Adrenal gland (tissue), 12 donors: ENCODE results near the gene SMC1B. TPM values are rescaled to one million over a fixed set of nuclear protein-coding genes. Genes with fewer than 3 reads are reported as not detected.

Source experiments
- DNase-seq, 7 donors: peaks; one replicate each; pipeline ENCODE4 v3.0.0-alpha.2; 2019 to 2020
- H3K27ac ChIP-seq, 5 donors: fragments of 200-600 bp; sonication (generic) in 4 of 5; 1 replicate in 3 of 5; 2 replicates in 2 of 5; pipeline versions ENCODE4 v1.5.1 to v1.8.0; 2016 to 2020; ENCODE audit warnings: mild to moderate bottlenecking in 1 of 5
- H3K27me3 ChIP-seq: fragments of 200-600 bp; 2 replicates; pipeline ENCODE4 v1.8.0; 2021
- H3K36me3 ChIP-seq, 2 donors: fragments of 200-600 bp; replicated peaks in 1 of 2; 1 replicate in 1 of 2; 2 replicates in 1 of 2; pipeline versions ENCODE4 v1.5.1 to v1.8.0; 2018 to 2022
- H3K4me1 ChIP-seq, 2 donors: fragments of 200-600 bp; replicated peaks in 1 of 2; 1 replicate in 1 of 2; 2 replicates in 1 of 2; pipeline versions ENCODE4 v1.5.1 to v1.8.0; 2018 to 2021
- H3K4me3 ChIP-seq, 4 donors: fragments of 200-600 bp; sonication (generic) in 3 of 4; one replicate each; pipeline ENCODE4 v1.5.1; 2016 to 2018
- H3K9me3 ChIP-seq, 3 donors: fragments of 200-600 bp; sonication (generic) in 1 of 3; replicated peaks in 1 of 3; 1 replicate in 2 of 3; 2 replicates in 1 of 3; pipeline versions ENCODE4 v1.5.1 to v1.8.0; 2016 to 2021
- POLR2A ChIP-seq, 2 donors: fragments of 450-650 bp; IDR thresholded peaks; one replicate each; pipeline ENCODE4 v1.6.1; 2017; ENCODE audit warnings: antibody characterized with exemption in 2 of 2, mild to moderate bottlenecking in 2 of 2, moderate library complexity in 1 of 2
- WGBS, 4 donors: extraction: QIAGEN DNeasy Blood & Tissue Kit in 2 of 4; methylation state at CpG; one replicate each; pipeline versions ENCODE4 v1.1.5 to v1.1.7; 2013 to 2017; 5-methylcytosine and 5-hydroxymethylcytosine counted together
- intact Hi-C, 2 donors: fragments of 100-400 bp; cut with DNase I; formaldehyde crosslinking; loops; one replicate each; pipeline versions ENCODE4 v1.14.1 to v1.15.0; 2022 to 2023
- polyA plus RNA-seq, 3 donors: library from polyadenylated mRNA; stranded (reverse); fragments of 200-250 nt in 2 of 3; fragments of 350-450 nt in 1 of 3; fragmentation: Illumina TruSeq in 1 of 3; extraction: RNeasy Lipid Tissue Mini Kit (QIAGEN cat#74804) in 1 of 3; gene quantifications; one replicate each; pipeline ENCODE4 v1.2.3, GENCODE V29; 2013 to 2014
- total RNA-seq, 9 donors: library from RNA; depleted of rRNA in 4 of 9; stranded (reverse); fragments of >200 nt in 4 of 9; fragments of 120-200 nt in 1 of 9; fragmentation: NEBNext Ultra II Directional in 1 of 9; extraction: Animal tissue kit (Norgen Biotek cat#: 25700) in 1 of 9; gene quantifications; one replicate each; pipeline versions ENCODE4 v1.1.0 to v1.2.4, GENCODE V29; 2013 to 2023
- TF ChIP-seq, protein P1 (sequence below), 6 experiments: fragments of 450-650 bp in 4 of 6; fragments of 200-600 bp in 2 of 6; sonication (generic) in 1 of 6; IDR thresholded peaks; 1 replicate in 5 of 6; 2 replicates in 1 of 6; pipeline versions ENCODE4 v1.5.1 to v1.8.0; 2016 to 2021; ENCODE audit warnings: antibody characterized with exemption in 6 of 6, mild to moderate bottlenecking in 2 of 6, moderate library complexity in 1 of 6
- donor health status: healthy with polysubstance abuse.
- donor health status: Bipolar disorder and iron deficiency.
- donor health status: DM: yes; HTN: yes; CAD: no.
- donor health status: DM: no; HTN: no; CAD: no.
- donor health status: DM: no; HTN: no; CAD: no.
- donor health status: DM: yes; HTN: yes; CAD: no.

Gene SMC1B
- total and polyA plus RNA-seq, 12 donors = 0.06 TPM; not detected in 11

DNA sequence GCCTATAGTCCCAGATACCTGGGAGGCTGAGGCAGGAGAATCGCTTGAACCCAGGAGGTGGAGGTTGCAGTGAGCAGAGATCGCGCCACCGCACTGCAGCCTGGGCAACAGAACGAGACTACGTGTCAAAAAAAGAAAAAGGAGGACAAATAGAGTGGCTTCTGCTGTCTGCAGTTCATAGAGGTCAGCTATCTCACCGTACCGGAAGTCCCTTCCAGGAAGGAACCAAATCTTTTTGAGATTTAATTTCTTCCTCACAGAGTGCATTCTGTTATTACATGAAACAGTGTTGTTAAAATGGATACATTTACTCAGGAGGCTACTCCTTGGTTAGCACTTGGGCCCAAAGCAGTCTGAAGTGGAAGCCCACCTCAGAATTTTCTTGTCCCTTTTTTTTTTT is 70.3 kb downstream of the SMC1B start:
- H3K27ac ChIP-seq = no peak overlapping the region
- 84 to 94% (median 91%) methylated on average over 8 of the region's 8 CpGs for WGBS, 4 donors
- no peak overlapping the region for H3K4me3 ChIP-seq
- H3K27me3 ChIP-seq = no peaks in the 10 kb centered on the region
- H3K9me3 ChIP-seq = no peaks in the 10 kb centered on the region
- H3K36me3 ChIP-seq = peaks cover 0 to 18% of the 10 kb centered on the region in 2 donors
- no peak for DNase-seq
- no peak for TF ChIP-seq POLR2A (IDR thresholded peaks at IDR 0.05)
- TF ChIP-seq, protein P1, sequence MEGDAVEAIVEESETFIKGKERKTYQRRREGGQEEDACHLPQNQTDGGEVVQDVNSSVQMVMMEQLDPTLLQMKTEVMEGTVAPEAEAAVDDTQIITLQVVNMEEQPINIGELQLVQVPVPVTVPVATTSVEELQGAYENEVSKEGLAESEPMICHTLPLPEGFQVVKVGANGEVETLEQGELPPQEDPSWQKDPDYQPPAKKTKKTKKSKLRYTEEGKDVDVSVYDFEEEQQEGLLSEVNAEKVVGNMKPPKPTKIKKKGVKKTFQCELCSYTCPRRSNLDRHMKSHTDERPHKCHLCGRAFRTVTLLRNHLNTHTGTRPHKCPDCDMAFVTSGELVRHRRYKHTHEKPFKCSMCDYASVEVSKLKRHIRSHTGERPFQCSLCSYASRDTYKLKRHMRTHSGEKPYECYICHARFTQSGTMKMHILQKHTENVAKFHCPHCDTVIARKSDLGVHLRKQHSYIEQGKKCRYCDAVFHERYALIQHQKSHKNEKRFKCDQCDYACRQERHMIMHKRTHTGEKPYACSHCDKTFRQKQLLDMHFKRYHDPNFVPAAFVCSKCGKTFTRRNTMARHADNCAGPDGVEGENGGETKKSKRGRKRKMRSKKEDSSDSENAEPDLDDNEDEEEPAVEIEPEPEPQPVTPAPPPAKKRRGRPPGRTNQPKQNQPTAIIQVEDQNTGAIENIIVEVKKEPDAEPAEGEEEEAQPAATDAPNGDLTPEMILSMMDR (IDR thresholded peaks at IDR 0.05) = no peak
- H3K4me1 ChIP-seq = no peaks in the 10 kb centered on the region
- intact Hi-C loops = no loop called here

DNA sequence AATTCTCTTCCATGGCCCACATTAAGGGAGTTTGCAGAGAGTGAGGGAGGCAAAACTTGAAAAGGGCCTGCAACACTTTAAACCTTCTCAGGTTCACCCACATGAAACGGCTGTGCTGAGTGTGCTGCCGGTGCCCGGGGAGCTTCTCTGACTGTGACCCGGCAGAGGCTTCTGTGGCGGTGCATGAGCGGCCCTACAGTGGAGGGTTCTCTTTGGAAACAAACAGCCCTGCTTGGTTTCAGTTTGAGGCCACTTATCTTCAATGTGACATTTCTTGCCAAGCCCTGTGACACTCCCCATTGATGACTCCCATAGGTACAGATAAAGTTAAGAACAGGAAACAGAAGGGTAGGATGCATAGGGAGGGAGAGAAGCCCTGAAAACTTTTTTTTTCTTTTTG is 71.9 kb downstream of the SMC1B start:
- TF ChIP-seq, protein P1 (IDR thresholded peaks at IDR 0.05) = no peak
- DNase-seq = no peak
- 61 to 82% (median 68%) methylated on average over 6 of the region's 6 CpGs for WGBS, 4 donors
- intact Hi-C loops = no loop called here
- H3K27ac ChIP-seq = no peak overlapping the region
- H3K4me3 ChIP-seq = no peak overlapping the region
- peaks cover 0 to 18% of the 10 kb centered on the region in 2 donors for H3K36me3 ChIP-seq
- H3K27me3 ChIP-seq = no peaks in the 10 kb centered on the region
- H3K9me3 ChIP-seq = no peaks in the 10 kb centered on the region
- peaks cover 0 to 11% of the 10 kb centered on the region in 2 donors for H3K4me1 ChIP-seq

DNA sequence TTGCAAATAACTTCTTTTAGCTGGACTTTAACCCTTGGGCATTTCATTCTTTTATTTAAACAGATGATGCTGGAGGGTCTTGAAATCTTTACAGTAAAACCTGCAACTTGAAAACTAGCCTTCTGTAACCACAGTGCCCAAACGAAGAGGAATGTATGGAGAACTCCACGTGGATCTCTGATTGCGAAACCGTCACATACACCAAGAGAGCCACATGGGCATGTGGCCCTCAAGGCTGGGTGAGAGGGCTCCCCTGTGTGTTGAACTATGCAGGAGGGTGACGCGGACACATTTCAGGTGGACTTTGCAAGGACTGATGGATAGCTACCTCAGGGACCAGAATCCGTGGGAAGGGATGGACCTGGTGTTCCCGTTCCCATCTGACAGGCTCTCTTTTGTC is 73.1 kb downstream of the SMC1B start:
- intact Hi-C loops = no loop called here
- DNase-seq = no peak
- H3K36me3 ChIP-seq = peaks cover 0 to 18% of the 10 kb centered on the region in 2 donors

DNA sequence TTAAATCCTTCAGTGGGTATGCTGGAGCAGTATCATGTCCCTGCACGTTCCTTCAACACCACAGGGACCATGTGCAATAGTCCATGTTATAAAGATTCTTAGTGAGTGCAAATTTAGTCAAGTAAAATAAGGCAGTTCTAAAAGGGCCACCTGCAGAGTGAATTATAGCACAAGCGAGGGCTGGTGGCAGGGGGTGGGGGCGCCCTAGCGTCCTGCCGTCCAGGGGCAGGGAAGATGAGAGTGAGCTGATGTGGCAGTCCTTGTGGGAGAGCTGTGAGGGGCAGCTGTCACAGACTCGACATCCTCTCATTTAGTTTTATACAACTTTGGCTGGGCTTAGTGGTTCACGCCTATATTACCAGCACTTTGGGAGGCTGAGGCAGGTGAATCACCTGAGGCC is 74.6 kb downstream of the SMC1B start:
- peaks cover 0 to 24% of the 10 kb centered on the region in 2 donors for H3K36me3 ChIP-seq
- WGBS, 4 donors = 90 to 93% (median 91%) methylated on average over 7 of the region's 7 CpGs

More for the DNA sequence above, 73.1 kb downstream of the SMC1B start:
- Histone ChIP-seq H3K9me3 (no peaks in the 10 kb centered on the region), H3K4me3 (no peak overlapping the region), H3K27ac (no peak overlapping the region), H3K27me3 (no peaks in the 10 kb centered on the region), H3K4me1 (peaks cover 0 to 22% of the 10 kb centered on the region in 2 donors)
- TF ChIP-seq, protein P1 (IDR thresholded peaks at IDR 0.05) = no peak
- TF ChIP-seq POLR2A (IDR thresholded peaks at IDR 0.05) = no peak
- WGBS, 4 donors = 78 to 89% (median 85%) methylated on average over 8 of the region's 8 CpGs

More for the DNA sequence above, 74.6 kb downstream of the SMC1B start:
- DNase-seq = no peak
- TF ChIP-seq POLR2A (IDR thresholded peaks at IDR 0.05) = no peak
- TF ChIP-seq, protein P1 (IDR thresholded peaks at IDR 0.05) = no peak
- intact Hi-C loops = no loop called here
- Histone ChIP-seq H3K9me3 (no peaks in the 10 kb centered on the region), H3K4me3 (no peak overlapping the region), H3K27me3 (no peaks in the 10 kb centered on the region), H3K27ac (no peak overlapping the region), H3K4me1 (peaks cover 0 to 32% of the 10 kb centered on the region in 2 donors)
